AG04450 (cell line): ENCODE results near the gene SEMA4D. TPM values are rescaled to one million over a fixed set of nuclear protein-coding genes. Genes with fewer than 3 reads are reported as not detected.

ENCODE experiments used
- CTCF ChIA-PET: fragments of 300-600, 350-600 bp; formaldehyde crosslinking; extraction: SDS; loops from one replicate; lab custom pipeline; 2022; ENCODE audit warnings: antibody characterized with exemption, inconsistent platforms; lab: Charles Lee
- POLR2A ChIA-PET: fragments of 350-600 bp; formaldehyde crosslinking; extraction: SDS; loops from one replicate; lab custom pipeline; 2021; ENCODE audit warnings: antibody characterized with exemption, inconsistent platforms; lab: Yijun Ruan, JAX
- DNase-seq: peaks from one replicate; pipeline ENCODE4 v3.0.0-alpha.2; 2011; ENCODE audit warnings: low read depth, low spot score
- H3K27ac ChIP-seq: one replicate; pipeline ENCODE4 v1.5.1; 2012; ENCODE audit warnings: low read depth, low read length, control low read depth
- H3K27me3 ChIP-seq: one replicate; pipeline ENCODE4 v1.6.0; 2012; ENCODE audit warnings: low read length; ENCODE audit not compliant: control insufficient read depth, insufficient read depth
- H3K4me3 ChIP-seq: 2 replicates; pipeline ENCODE4 v1.5.1; 2011; ENCODE audit warnings: mild to moderate bottlenecking, low read depth, low read length, control low read depth
- H3K9me3 ChIP-seq: 2 replicates; pipeline ENCODE4 v1.5.1; 2012; ENCODE audit warnings: low read length; ENCODE audit not compliant: control insufficient read depth, insufficient read depth
- polyA plus RNA-seq: library from polyadenylated mRNA; depleted of rRNA; stranded (reverse); fragments of >200 nt; gene quantifications from 2 replicates; pipeline ENCODE4 v1.2.3, GENCODE V29; 2011
- TF ChIP-seq, protein P1 (sequence below): IDR thresholded peaks from 2 replicates; pipeline ENCODE4 v1.5.1; 2011; ENCODE audit warnings: low read depth, low read length, control low read depth, inconsistent platforms

Gene SEMA4D
- polyA plus RNA-seq, 1 experiment = 2.8 TPM

- Histone ChIP-seq H3K27ac (no peak overlapping the region), H3K9me3 (no peaks in the 10 kb centered on the region; the same call in 1 of the 2 replicates), H3K4me3 (no peak overlapping the region), H3K27me3 (no peaks in the 10 kb centered on the region)
- no peak for DNase-seq
- TF ChIP-seq, protein P1, sequence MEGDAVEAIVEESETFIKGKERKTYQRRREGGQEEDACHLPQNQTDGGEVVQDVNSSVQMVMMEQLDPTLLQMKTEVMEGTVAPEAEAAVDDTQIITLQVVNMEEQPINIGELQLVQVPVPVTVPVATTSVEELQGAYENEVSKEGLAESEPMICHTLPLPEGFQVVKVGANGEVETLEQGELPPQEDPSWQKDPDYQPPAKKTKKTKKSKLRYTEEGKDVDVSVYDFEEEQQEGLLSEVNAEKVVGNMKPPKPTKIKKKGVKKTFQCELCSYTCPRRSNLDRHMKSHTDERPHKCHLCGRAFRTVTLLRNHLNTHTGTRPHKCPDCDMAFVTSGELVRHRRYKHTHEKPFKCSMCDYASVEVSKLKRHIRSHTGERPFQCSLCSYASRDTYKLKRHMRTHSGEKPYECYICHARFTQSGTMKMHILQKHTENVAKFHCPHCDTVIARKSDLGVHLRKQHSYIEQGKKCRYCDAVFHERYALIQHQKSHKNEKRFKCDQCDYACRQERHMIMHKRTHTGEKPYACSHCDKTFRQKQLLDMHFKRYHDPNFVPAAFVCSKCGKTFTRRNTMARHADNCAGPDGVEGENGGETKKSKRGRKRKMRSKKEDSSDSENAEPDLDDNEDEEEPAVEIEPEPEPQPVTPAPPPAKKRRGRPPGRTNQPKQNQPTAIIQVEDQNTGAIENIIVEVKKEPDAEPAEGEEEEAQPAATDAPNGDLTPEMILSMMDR = no peak
- ChIA-PET POLR2A (no interaction called here), CTCF (no interaction called here)
These were observed 55.9 kb downstream of the SEMA4D start for GRCh38 chr9:89441986-89442385.

GRCh38 chr9:89441655-89441970, 56.3 kb downstream of the SEMA4D start:
- Histone ChIP-seq H3K4me3 (no peak overlapping the region), H3K27ac (no peak overlapping the region), H3K9me3 (no peaks in the 10 kb centered on the region), H3K27me3 (no peaks in the 10 kb centered on the region)
- ChIA-PET CTCF (no interaction called here), POLR2A (no interaction called here)
- TF ChIP-seq, protein P1 = no peak
- DNase-seq = no peak

GRCh38 chr9:89440951-89441654, 56.8 kb downstream of the SEMA4D start:
- no peak for DNase-seq
- POLR2A ChIA-PET = no interaction called here
- CTCF ChIA-PET = no interaction called here
- no peak overlapping the region for H3K4me3 ChIP-seq
- TF ChIP-seq, protein P1 = no peak
- no peaks in the 10 kb centered on the region for H3K9me3 ChIP-seq
- no peak overlapping the region for H3K27ac ChIP-seq
- H3K27me3 ChIP-seq = no peaks in the 10 kb centered on the region

DNA sequence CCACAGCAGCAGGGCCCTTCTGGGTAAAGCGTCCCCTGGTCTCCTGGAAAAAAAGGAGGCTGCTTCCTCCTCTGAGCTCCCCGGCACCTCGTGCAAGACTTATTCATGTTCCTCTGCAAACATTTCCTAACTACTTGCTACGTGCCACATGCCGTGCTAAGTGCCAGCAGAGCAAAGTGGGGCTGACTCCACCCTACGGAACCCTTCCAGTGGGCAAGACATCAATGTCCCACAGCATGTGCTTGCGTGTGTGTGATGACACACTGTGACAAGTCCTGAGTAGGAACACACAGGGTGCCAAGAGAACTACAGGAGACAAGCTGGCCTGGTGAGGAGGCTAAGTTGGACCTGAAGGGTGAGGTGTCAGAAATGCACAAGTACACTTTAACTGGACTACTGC, 57.4 kb downstream of the SEMA4D start:
- H3K9me3 ChIP-seq = no peaks in the 10 kb centered on the region
- no peak for DNase-seq
- no peaks in the 10 kb centered on the region for H3K27me3 ChIP-seq
- CTCF ChIA-PET = no interaction called here
- POLR2A ChIA-PET = no interaction called here
- H3K27ac ChIP-seq = no peak overlapping the region
- no peak overlapping the region for H3K4me3 ChIP-seq
- TF ChIP-seq, protein P1 = no peak

- Histone ChIP-seq H3K27me3 (no peaks in the 10 kb centered on the region), H3K4me3 (no peak overlapping the region), H3K27ac (no peak overlapping the region), H3K9me3 (no peaks in the 10 kb centered on the region)
- POLR2A ChIA-PET = no interaction called here
- CTCF ChIA-PET = interaction anchor here (1.1 kb wide), 1 partner anchor 11 kb away, joined by 3 read pairs; no protein-coding TSS in a partner anchor
- TF ChIP-seq, protein P1 = no peak
- DNase-seq = no peak
These were observed 57.9 kb downstream of the SEMA4D start for GRCh38 chr9:89440046-89440445.
